ENCODE measurements around the gene ARHGAP31.

DNA sequence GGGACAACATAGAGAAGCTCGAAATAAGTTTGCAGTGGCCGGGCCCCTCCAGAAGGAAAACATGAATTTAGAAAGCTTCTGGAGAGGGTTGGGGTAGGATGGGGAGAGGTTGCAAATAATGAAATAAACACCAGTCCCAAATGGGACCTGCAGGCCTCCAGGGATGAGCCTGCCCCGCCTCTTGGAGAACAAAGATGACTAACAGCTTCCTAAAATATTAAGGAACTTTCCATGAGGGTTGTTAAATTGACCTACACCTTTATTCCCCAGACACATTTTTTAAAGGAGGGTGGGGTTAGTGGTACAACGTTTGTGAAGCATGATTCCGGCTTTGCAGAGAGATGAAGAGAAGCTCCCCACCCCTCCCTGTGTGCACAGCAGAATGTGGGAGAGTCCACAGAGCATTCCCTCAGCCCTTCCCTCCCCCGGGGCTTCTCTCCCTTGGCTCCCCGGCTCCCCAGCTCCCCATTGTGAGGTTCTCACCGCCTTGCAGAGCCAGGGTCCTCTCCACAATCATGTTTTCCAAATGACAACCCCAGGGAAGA, 84.1 kb downstream of the ARHGAP31 start:
- TF ChIP-seq HDGF (IDR thresholded peaks at IDR 0.05) (no peak), YY1 (IDR thresholded peaks at IDR 0.05; ENCODE audit: low read depth, low read length) (no peak), ZNF217 (IDR thresholded peaks at IDR 0.05) (no peak), RB1 (IDR thresholded peaks at IDR 0.05; ENCODE audit: borderline replicate concordance) (no peak), ETV6 (conservative IDR thresholded peaks at IDR 0.05 in 1 of 2, IDR thresholded peaks at IDR 0.05 in 1 of 2; ENCODE audit: borderline replicate concordance in 1 of 2, low read depth in 1 of 2) (no peak), NR2C2 (IDR thresholded peaks at IDR 0.05; ENCODE audit: borderline replicate concordance, control insufficient read depth, insufficient read length, low read depth) (no peak)
- TF ChIP-seq, protein P1, sequence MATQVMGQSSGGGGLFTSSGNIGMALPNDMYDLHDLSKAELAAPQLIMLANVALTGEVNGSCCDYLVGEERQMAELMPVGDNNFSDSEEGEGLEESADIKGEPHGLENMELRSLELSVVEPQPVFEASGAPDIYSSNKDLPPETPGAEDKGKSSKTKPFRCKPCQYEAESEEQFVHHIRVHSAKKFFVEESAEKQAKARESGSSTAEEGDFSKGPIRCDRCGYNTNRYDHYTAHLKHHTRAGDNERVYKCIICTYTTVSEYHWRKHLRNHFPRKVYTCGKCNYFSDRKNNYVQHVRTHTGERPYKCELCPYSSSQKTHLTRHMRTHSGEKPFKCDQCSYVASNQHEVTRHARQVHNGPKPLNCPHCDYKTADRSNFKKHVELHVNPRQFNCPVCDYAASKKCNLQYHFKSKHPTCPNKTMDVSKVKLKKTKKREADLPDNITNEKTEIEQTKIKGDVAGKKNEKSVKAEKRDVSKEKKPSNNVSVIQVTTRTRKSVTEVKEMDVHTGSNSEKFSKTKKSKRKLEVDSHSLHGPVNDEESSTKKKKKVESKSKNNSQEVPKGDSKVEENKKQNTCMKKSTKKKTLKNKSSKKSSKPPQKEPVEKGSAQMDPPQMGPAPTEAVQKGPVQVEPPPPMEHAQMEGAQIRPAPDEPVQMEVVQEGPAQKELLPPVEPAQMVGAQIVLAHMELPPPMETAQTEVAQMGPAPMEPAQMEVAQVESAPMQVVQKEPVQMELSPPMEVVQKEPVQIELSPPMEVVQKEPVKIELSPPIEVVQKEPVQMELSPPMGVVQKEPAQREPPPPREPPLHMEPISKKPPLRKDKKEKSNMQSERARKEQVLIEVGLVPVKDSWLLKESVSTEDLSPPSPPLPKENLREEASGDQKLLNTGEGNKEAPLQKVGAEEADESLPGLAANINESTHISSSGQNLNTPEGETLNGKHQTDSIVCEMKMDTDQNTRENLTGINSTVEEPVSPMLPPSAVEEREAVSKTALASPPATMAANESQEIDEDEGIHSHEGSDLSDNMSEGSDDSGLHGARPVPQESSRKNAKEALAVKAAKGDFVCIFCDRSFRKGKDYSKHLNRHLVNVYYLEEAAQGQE (IDR thresholded peaks at IDR 0.05; ENCODE audit: low read depth, low read length) = no peak
- TF ChIP-seq, protein P2, sequence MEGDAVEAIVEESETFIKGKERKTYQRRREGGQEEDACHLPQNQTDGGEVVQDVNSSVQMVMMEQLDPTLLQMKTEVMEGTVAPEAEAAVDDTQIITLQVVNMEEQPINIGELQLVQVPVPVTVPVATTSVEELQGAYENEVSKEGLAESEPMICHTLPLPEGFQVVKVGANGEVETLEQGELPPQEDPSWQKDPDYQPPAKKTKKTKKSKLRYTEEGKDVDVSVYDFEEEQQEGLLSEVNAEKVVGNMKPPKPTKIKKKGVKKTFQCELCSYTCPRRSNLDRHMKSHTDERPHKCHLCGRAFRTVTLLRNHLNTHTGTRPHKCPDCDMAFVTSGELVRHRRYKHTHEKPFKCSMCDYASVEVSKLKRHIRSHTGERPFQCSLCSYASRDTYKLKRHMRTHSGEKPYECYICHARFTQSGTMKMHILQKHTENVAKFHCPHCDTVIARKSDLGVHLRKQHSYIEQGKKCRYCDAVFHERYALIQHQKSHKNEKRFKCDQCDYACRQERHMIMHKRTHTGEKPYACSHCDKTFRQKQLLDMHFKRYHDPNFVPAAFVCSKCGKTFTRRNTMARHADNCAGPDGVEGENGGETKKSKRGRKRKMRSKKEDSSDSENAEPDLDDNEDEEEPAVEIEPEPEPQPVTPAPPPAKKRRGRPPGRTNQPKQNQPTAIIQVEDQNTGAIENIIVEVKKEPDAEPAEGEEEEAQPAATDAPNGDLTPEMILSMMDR (IDR thresholded peaks at IDR 0.05 in 2 of 3, conservative IDR thresholded peaks at IDR 0.05 in 1 of 3; ENCODE audit: control insufficient read depth in 2 of 3, extremely low read depth in 1 of 3, insufficient read depth in 1 of 3, low read depth in 3 of 3, low read length in 3 of 3) = no peak
